ENCODE data around the gene P3H2. TPM values are rescaled to one million over a fixed set of nuclear protein-coding genes. Genes with fewer than 3 reads are reported as not detected.
"Not testable (repeated sequence)": the region's sequence is repeated elsewhere in the genome, so short reads cannot be mapped to it uniquely, and the experiment has no call there.

Gene P3H2
- total RNA-seq, 1 donor from 2014 or later, result not detected

DNA sequence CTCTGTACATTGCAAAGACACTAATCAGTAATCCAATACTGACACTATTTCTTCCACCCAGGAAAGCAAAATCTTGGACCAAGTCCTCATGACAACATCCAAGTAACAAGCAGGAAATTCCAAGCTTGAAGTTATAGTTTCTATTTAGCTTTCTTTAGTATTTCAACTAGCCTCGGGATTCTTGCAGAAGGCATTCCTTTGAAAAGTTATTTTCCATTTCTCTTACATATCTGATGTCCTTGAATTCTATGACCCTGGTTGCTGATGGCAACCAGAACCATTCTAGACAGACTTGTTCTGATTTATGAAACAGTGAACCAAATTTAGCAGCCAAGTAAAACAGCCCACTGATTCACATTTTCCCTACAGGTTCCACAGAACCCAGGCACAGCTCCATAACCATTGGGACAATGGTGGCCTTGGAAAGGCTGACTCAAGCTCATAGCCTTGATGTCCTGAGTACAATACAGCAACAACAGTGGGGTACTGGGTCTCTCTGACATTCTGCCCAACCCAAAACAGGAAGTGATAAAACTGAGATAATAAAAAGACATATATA lies 26.5 kb downstream of the P3H2 start:
- Mint-ChIP-seq H3K4me3 (ENCODE audit: low read depth) (no peak overlapping the region), H3K27ac (no peak overlapping the region), H3K4me1 (ENCODE audit: low read depth) (peaks cover 3% of the 10 kb centered on the region), H3K27me3 (ENCODE audit: low read depth) (peaks cover 11% of the 10 kb centered on the region), H3K36me3 (ENCODE audit: low read depth) (no peaks in the 10 kb centered on the region), H3K9me3 (no peaks in the 10 kb centered on the region)
- no peak for DNase-seq (ENCODE audit: low spot score)
- intact Hi-C loops (cut with micrococcal nuclease), result no loop called here

DNA sequence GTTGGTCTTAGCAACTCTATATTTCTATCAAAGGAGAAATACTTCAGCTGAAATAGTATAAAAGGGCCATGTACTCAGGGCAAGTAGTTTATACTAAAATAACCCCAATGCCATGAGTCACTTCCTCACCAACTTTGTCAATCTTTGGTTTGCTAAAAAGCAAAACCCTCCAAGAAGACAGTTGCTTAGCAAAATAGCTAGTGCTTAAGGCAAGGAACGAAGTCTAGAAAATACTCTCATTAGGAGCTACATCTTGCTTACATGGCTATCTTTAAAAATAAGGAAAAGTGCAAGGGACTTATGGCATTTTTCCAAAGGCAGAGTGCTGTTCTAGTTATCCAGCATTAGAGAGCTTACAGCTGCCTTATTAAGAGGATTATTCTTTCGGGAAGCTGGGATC lies 28.4 kb downstream of the P3H2 start:
- Mint-ChIP-seq H3K27me3 (ENCODE audit: low read depth) (peaks cover 14% of the 10 kb centered on the region), H3K36me3 (ENCODE audit: low read depth) (no peaks in the 10 kb centered on the region), H3K4me3 (ENCODE audit: low read depth) (no peak overlapping the region), H3K27ac (no peak overlapping the region), H3K4me1 (ENCODE audit: low read depth) (peaks cover 3% of the 10 kb centered on the region), H3K9me3 (no peaks in the 10 kb centered on the region)
- intact Hi-C loops (cut with micrococcal nuclease), result no loop called here
- no peak for DNase-seq (ENCODE audit: low spot score)

DNA sequence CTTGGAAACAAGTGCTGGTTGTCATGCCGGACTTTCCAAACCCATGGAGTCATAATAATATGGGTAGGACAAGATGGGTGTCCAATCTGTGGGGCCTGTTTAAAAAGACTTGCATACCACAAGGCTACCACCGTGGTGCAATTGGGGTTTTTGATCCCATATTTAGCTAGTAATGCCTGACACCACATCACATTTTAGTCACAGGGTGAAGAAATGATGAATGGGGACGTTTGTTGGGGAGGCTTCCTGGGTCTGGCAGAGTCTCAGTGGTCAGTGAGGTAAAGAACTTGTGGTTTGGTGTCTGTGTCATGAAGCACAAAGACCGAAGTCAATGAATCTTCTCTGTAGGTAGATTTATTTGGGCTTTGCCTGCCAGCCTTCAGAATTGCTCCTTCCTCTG lies 31.0 kb downstream of the P3H2 start:
- no peak overlapping the region for H3K27ac Mint-ChIP-seq

DNA sequence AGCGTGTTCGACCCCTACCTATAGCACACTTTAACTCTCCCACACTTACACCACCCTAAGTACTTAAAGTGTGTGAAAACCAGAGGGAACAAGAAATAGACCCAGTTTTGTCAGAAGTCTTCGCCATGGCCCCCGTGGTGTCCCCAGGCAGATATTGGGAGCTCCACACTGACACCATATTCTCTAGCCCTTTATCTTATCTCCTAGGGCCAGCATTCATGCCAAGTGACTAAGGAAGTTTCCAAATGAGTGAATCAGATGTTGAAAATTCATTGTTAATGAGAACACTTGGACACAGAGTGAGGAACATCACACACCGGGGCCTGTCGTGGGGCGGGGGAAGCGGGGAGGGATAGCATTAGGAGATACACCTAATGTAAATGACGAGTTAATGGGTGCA lies 31.8 kb downstream of the P3H2 start:
- no peak overlapping the region for H3K4me3 Mint-ChIP-seq (ENCODE audit: low read depth)
- no peaks in the 10 kb centered on the region for H3K9me3 Mint-ChIP-seq
- intact Hi-C loops (cut with micrococcal nuclease), result no loop called here
- no peak overlapping the region for H3K27ac Mint-ChIP-seq
- DNase-seq (ENCODE audit: low spot score), result no peak
- peaks cover 17% of the 10 kb centered on the region for H3K27me3 Mint-ChIP-seq (ENCODE audit: low read depth)
- no peaks in the 10 kb centered on the region for H3K36me3 Mint-ChIP-seq (ENCODE audit: low read depth)
- H3K4me1 Mint-ChIP-seq (ENCODE audit: low read depth), result peaks cover 3% of the 10 kb centered on the region

More for the DNA sequence above, 31.0 kb downstream of the P3H2 start:
- Mint-ChIP-seq H3K36me3 (ENCODE audit: low read depth) (no peaks in the 10 kb centered on the region), H3K4me3 (ENCODE audit: low read depth) (no peak overlapping the region), H3K27me3 (ENCODE audit: low read depth) (peaks cover 17% of the 10 kb centered on the region), H3K9me3 (no peaks in the 10 kb centered on the region), H3K4me1 (ENCODE audit: low read depth) (peaks cover 3% of the 10 kb centered on the region)
- intact Hi-C loops (cut with micrococcal nuclease), result no loop called here
- no peak for DNase-seq (ENCODE audit: low spot score)

DNA sequence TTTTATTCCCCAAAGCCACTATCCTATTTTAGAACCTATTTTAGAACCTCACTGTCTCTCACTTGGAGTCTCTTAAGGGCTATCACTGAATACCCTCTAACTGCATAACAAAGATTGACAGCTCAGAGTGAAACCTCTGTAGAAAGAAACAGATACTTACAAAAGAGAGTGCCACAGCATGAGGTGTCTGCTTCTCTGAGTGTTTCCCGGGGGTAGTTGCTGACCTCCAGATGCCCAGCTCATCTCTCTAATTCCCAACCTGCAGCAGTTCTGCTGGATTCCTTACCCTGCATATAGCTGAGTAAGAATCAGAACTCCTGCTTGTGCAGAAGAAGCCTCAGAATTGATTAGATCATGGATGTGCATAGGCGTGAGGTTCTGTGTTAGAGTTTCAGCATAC lies 34.5 kb downstream of the P3H2 start:
- DNase-seq (ENCODE audit: low spot score), result no peak
- Mint-ChIP-seq H3K27ac (no peak overlapping the region), H3K4me1 (ENCODE audit: low read depth) (no peaks in the 10 kb centered on the region), H3K4me3 (ENCODE audit: low read depth) (no peak overlapping the region), H3K36me3 (ENCODE audit: low read depth) (no peaks in the 10 kb centered on the region), H3K27me3 (ENCODE audit: low read depth) (peaks cover 8% of the 10 kb centered on the region), H3K9me3 (no peaks in the 10 kb centered on the region)
- intact Hi-C loops (cut with micrococcal nuclease), result no loop called here

DNA sequence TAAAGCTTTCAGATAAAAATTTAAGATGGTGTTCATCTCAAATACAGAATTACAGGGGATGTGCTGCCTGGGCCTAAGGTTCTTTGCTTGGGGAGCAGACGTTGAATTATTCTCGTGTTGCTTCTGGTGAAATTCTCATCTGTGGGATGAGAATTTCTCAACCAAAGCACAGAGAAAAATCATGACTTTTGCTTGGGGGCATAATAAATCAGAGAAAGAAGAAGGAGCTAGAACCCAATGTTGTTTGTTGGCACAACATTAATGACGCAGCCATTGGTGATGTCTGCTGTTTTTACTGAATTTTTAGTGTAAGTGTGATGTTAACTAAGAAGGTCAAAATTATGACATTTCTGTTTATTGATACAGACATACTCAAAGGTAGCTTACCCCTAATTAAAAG lies 35.7 kb downstream of the P3H2 start:
- Mint-ChIP-seq H3K9me3 (no peaks in the 10 kb centered on the region), H3K27me3 (ENCODE audit: low read depth) (peaks cover 10% of the 10 kb centered on the region), H3K27ac (no peak overlapping the region), H3K4me1 (ENCODE audit: low read depth) (no peaks in the 10 kb centered on the region), H3K36me3 (ENCODE audit: low read depth) (no peaks in the 10 kb centered on the region), H3K4me3 (ENCODE audit: low read depth) (no peak overlapping the region)
- intact Hi-C loops (cut with micrococcal nuclease), result no loop called here
- DNase-seq (ENCODE audit: low spot score), result no peak

DNA sequence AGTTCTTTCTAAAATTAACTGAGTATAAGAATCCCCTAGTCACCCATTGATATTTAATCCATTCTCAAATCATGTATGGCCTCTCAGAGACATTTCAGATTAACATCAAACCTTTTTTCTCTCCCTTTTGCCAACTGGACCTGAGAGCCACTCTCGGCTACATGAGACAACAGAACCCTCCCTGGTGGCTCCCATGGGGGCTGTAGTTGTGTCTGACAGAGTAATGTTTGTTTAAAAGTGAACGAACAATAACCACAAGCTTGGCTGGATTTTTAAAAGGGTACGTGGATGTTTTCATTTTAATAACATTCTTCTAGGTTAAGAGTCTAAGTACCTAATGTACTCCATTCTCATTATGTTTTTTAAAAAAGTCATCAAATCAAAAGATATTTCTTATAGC lies 37.1 kb downstream of the P3H2 start:
- no peaks in the 10 kb centered on the region for H3K36me3 Mint-ChIP-seq (ENCODE audit: low read depth)
- H3K27me3 Mint-ChIP-seq (ENCODE audit: low read depth), result peaks cover 8% of the 10 kb centered on the region
- no peak for DNase-seq (ENCODE audit: low spot score)
- intact Hi-C loops (cut with micrococcal nuclease), result no loop called here
- H3K9me3 Mint-ChIP-seq, result no peaks in the 10 kb centered on the region
- no peak overlapping the region for H3K27ac Mint-ChIP-seq
- H3K4me1 Mint-ChIP-seq (ENCODE audit: low read depth), result no peaks in the 10 kb centered on the region
- no peak overlapping the region for H3K4me3 Mint-ChIP-seq (ENCODE audit: low read depth)

DNA sequence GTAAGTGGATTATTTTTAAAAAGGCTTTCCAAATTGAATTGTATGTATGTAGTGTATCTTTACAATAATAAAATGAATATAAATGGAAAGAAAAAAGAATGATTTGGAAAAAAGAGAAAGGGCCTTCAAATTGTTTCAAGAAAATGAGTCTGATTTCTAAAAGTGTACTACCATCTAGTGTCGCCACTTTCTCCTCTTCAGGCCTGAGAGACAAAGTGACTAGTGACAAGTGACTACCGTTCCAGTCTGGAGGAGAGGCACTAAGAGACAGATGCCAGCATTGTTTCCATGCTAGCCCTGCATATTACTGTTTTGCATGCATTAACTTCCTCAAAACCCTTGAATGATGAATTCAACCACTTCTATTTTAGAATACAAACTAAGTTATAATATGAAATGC lies 39.3 kb downstream of the P3H2 start:
- no peak for DNase-seq (ENCODE audit: low spot score)
- Mint-ChIP-seq H3K27ac (no peak overlapping the region), H3K9me3 (no peaks in the 10 kb centered on the region), H3K27me3 (ENCODE audit: low read depth) (peaks cover 11% of the 10 kb centered on the region), H3K4me1 (ENCODE audit: low read depth) (no peaks in the 10 kb centered on the region), H3K4me3 (ENCODE audit: low read depth) (no peak overlapping the region), H3K36me3 (ENCODE audit: low read depth) (no peaks in the 10 kb centered on the region)
- intact Hi-C loops (cut with micrococcal nuclease), result no loop called here

DNA sequence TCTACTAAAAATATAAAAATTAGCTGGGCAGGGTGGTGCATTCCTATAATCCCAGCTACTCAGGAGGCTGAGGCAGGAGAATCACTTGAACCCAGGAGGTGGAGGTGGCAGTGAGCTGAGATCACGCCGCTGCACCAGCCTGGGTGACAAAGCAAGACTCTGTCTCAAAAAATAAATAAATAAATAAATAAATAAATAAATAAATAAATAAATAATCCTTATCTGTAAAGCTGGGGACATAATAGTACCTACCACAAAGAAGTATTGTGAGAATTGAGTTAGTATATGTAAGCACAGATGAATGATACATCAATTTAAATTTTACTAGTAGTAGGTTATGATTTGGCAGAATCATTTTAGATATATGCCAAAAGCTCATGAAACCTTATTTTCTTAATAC lies 41.5 kb downstream of the P3H2 start:
- H3K9me3 Mint-ChIP-seq; H3K36me3 Mint-ChIP-seq (ENCODE audit: low read depth); DNase-seq (ENCODE audit: low spot score); H3K27ac Mint-ChIP-seq; H3K4me3 Mint-ChIP-seq (ENCODE audit: low read depth); intact Hi-C loops (cut with micrococcal nuclease); H3K4me1 Mint-ChIP-seq (ENCODE audit: low read depth): not testable (repeated sequence)
- H3K27me3 Mint-ChIP-seq (ENCODE audit: low read depth), result peaks cover 14% of the 10 kb centered on the region

DNA sequence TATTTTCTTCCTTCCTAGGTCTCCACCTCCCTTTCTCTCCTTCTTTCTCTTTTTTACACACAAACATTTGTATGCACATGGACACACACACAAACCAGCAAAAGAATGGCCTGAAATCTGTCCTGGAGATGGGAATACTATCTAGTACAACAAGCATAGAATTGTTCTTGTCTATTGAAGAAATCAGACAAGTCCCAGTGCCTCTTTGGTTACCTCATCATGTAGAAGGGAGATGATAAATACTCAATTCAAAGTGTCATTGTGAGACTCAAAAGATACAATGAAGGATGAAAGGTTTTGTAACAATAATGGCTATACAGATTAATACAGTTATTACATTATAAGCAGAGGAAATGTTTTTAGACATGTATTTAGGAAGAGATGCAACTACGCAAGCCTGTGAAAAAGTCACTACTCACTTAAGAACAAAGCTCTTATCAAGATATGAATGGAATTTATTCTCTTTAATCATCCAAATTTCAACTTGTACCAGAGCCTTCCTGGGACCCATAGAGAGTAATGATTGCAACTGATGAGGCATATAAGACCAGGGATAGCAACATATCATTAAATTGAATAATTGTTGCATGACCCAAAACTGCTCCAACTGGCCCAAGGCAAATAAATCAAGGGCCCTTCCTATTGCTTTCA lies 43.2 kb downstream of the P3H2 start:
- H3K4me3 Mint-ChIP-seq (ENCODE audit: low read depth), result no peak overlapping the region
- H3K9me3 Mint-ChIP-seq, result no peaks in the 10 kb centered on the region
- no peak overlapping the region for H3K27ac Mint-ChIP-seq
- no peak for DNase-seq (ENCODE audit: low spot score)
- H3K36me3 Mint-ChIP-seq (ENCODE audit: low read depth), result no peaks in the 10 kb centered on the region
- intact Hi-C loops (cut with micrococcal nuclease), result no loop called here
- peaks cover 14% of the 10 kb centered on the region for H3K27me3 Mint-ChIP-seq (ENCODE audit: low read depth)
- H3K4me1 Mint-ChIP-seq (ENCODE audit: low read depth), result no peaks in the 10 kb centered on the region

DNA sequence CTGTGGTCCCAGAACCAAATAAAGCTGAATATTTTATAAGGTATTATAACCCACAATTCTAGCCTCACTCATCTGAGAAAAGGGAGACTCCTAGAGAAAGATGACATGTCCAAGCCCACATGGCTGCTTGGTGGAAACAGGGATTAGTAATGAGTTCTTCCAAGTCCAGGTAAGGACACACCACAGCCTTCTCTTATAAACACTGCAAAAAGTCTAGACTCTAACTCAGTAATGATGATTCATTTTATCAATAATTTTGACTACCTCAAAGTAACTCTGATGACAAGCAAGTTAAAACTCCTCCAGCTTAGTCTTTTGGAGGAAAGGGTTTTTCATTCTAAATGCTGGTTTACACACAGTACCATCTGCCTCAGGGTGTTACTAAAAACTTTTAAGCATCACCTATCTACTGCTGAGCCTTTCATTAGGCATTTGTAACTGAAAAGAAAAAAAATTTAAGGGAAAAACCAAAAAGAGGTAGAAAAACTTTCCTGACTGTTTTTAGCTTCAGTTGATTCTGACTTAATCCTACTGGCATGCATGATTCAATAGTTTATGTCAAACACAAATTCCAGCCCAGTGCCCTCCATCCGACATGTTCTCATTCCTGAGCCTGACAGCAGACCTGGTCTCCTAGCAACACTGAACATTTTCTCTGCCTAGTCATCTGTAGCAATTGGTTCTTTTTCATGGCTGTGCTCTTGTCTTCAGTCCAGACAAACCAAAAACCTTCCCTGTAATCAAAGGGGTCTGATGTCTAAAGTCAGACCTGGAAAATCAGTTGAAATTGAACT lies 43.9 kb downstream of the P3H2 start:
- Mint-ChIP-seq H3K27me3 (ENCODE audit: low read depth) (peaks cover 14% of the 10 kb centered on the region), H3K4me3 (ENCODE audit: low read depth) (no peak overlapping the region), H3K27ac (no peak overlapping the region), H3K9me3 (no peaks in the 10 kb centered on the region), H3K36me3 (ENCODE audit: low read depth) (no peaks in the 10 kb centered on the region), H3K4me1 (ENCODE audit: low read depth) (no peaks in the 10 kb centered on the region)
- no peak for DNase-seq (ENCODE audit: low spot score)
- intact Hi-C loops (cut with micrococcal nuclease), result no loop called here

DNA sequence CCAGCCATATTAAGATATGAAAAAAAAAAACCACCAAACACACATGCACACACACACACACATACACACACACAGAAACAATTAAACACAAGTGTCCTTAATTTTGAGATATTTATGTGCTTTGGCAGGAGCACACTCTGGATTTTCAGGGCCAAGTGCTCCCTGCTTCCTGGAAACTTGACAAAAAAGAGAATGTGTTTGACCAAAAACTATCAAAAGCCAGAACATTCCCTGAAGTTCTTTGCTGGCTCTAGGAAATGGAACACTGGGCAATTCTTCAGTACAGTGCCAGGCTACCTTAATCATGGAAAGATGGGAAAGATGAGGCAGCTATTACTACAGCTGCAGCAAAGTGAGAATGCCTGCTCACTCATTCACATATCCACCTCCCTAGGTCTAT lies 44.6 kb downstream of the P3H2 start:
- Mint-ChIP-seq H3K9me3 (no peaks in the 10 kb centered on the region), H3K4me3 (ENCODE audit: low read depth) (no peak overlapping the region), H3K27me3 (ENCODE audit: low read depth) (peaks cover 15% of the 10 kb centered on the region), H3K27ac (no peak overlapping the region), H3K4me1 (ENCODE audit: low read depth) (no peaks in the 10 kb centered on the region), H3K36me3 (ENCODE audit: low read depth) (no peaks in the 10 kb centered on the region)
- DNase-seq (ENCODE audit: low spot score), result no peak
- intact Hi-C loops (cut with micrococcal nuclease), result no loop called here

DNA sequence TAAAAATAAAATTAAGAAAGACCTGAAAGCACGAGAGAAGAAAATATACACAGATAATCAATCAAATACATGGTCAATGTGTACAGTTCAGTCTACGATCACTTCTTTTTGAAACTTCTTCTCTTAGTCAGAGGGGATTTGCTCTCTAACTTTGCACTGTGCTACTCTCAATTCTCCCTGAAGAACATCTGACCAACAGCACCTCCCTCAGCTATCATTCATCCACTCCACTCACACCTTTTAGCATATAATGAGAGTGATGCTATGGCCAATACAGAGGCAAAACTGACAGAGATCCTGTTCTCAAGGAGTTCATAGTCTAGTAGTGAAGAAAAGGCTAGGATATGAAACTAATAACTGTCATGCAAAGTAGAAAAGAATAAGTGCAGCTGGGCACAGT lies 45.9 kb downstream of the P3H2 start:
- Mint-ChIP-seq H3K4me1 (ENCODE audit: low read depth) (no peaks in the 10 kb centered on the region), H3K27ac (no peak overlapping the region), H3K27me3 (ENCODE audit: low read depth) (peaks cover 12% of the 10 kb centered on the region), H3K36me3 (ENCODE audit: low read depth) (no peaks in the 10 kb centered on the region), H3K4me3 (ENCODE audit: low read depth) (no peak overlapping the region), H3K9me3 (no peaks in the 10 kb centered on the region)
- intact Hi-C loops (cut with micrococcal nuclease), result no loop called here
- DNase-seq (ENCODE audit: low spot score), result no peak

Measured in activated T-helper 2 cell treated with anti-CD3 and anti-CD28 coated beads, Interferon-gamma antibody, Interleukin-2, Interleukin-4, amounts not matched to agents 10 μg/mL and 5 μg/mL and 100 μg/mL, durations not matched to agents 14 hours and 24 hours and 36 hours (primary cell).